Panc1 (cell line): ENCODE data around the gene MAGI2. TPM values are rescaled to one million over a fixed set of nuclear protein-coding genes. Genes with fewer than 3 reads are reported as not detected.

ENCODE experiments used
- ATAC-seq: fragments of 200-7000 bp; cut with Tn5 transposase; 2 replicates; pipeline ENCODE4 v1.9.1; 2020; ENCODE audit warnings: mild to moderate bottlenecking, moderate library complexity
- BruUV-seq: library from RNA; stranded (reverse); fragments of 400-500 nt; replicated peaks from 2 replicates; lab custom pipeline; 2021; lab: Mats Ljungman, UMichigan
- CTCF ChIA-PET: fragments of 300-600 bp; sonication (Branson Sonifier 250); formaldehyde crosslinking; loops from one replicate; lab custom pipeline; 2022; ENCODE audit warnings: antibody characterized with exemption; lab: Charles Lee
- POLR2A ChIA-PET: fragments of 300-600 bp; sonication (Branson Sonifier 250); formaldehyde crosslinking; loops from one replicate; lab custom pipeline; 2022; ENCODE audit warnings: antibody characterized with exemption; lab: Charles Lee
- DNase-seq: peaks from one replicate; pipeline ENCODE4 v3.0.0-alpha.2; 2010; ENCODE audit warnings: low read depth, low spot score
- H3K27ac ChIP-seq: 2 replicates; pipeline ENCODE4 v1.5.1; 2011; ENCODE audit warnings: mild to moderate bottlenecking, low read length, inconsistent platforms
- H3K27me3 ChIP-seq: fragments of 200-500 bp; sonication (Bioruptor generic); 2 replicates; pipeline ENCODE4 v1.6.0; 2014; ENCODE audit warnings: low read length, inconsistent platforms; ENCODE audit not compliant: control insufficient read depth, insufficient read depth
- H3K36me3 ChIP-seq: fragments of 200-500 bp; sonication (Bioruptor generic); 2 replicates; pipeline ENCODE4 v1.5.1; 2014; ENCODE audit warnings: inconsistent platforms, mild to moderate bottlenecking, low read length, moderate library complexity; ENCODE audit not compliant: control insufficient read depth, insufficient read depth
- H3K4me1 ChIP-seq: 2 replicates; pipeline ENCODE4 v1.5.1; 2011; ENCODE audit warnings: inconsistent platforms, mild to moderate bottlenecking, low read length, moderate library complexity; ENCODE audit not compliant: control insufficient read depth, insufficient read depth
- H3K4me3 ChIP-seq, 2 experiments: 2 replicates each; pipeline ENCODE4 v1.5.1; 2011 to 2012; ENCODE audit warnings: low read depth in 2 of 2, low read length in 2 of 2, mild to moderate bottlenecking in 2 of 2, inconsistent platforms in 1 of 2, moderate library complexity in 1 of 2
- H3K9me3 ChIP-seq: fragments of 200-500 bp; sonication (Bioruptor generic); 2 replicates; pipeline ENCODE4 v1.5.1; 2014; ENCODE audit warnings: low read depth, mild to moderate bottlenecking, inconsistent platforms, low read length, moderate library complexity; ENCODE audit not compliant: control insufficient read depth, insufficient read depth
- CTCF ChIP-seq: fragments of 450-650 bp; IDR thresholded peaks from 2 replicates; pipeline ENCODE4 v1.5.1; 2017; ENCODE audit warnings: mild to moderate bottlenecking
- POLR2AphosphoS5 ChIP-seq: IDR thresholded peaks from 2 replicates; pipeline ENCODE4 v1.6.1; 2012; ENCODE audit warnings: mild to moderate bottlenecking, low read depth, low read length, moderate library complexity
- SIN3A ChIP-seq: IDR thresholded peaks from 2 replicates; pipeline ENCODE4 v1.6.1; 2012; ENCODE audit warnings: low read depth, mild to moderate bottlenecking, low read length, moderate library complexity, borderline replicate concordance; ENCODE audit not compliant: insufficient read depth
- TCF7L2 ChIP-seq: IDR thresholded peaks from 2 replicates; pipeline ENCODE4 v1.6.1; 2011; ENCODE audit warnings: mild to moderate bottlenecking, low read depth, low read length, inconsistent platforms
- in situ Hi-C: cut with HindIII; loops from 2 replicates; pipeline ENCODE4 v1.10.0; 2016; ENCODE audit warnings: low sequenced_read_pairs, low pct_unique_long_range_greater_than_20kb
- intact Hi-C: fragments of 100-400 bp; cut with micrococcal nuclease; formaldehyde crosslinking; loops from one replicate; pipeline ENCODE4 v1.10.0; 2022; ENCODE audit not compliant: unreplicated experiment
- total RNA-seq: library from RNA; stranded (reverse); gene quantifications from one replicate; pipeline ENCODE4 v1.2.1, GENCODE V29; 2021; ENCODE audit not compliant: unreplicated experiment
- TF ChIP-seq, protein P1 (sequence below), 2 experiments: IDR thresholded peaks; 2 replicates each; pipeline ENCODE4 v1.6.1; 2011 to 2012; ENCODE audit warnings: low read depth in 2 of 2, control low read depth in 1 of 2, low read length in 1 of 2, mild to moderate bottlenecking in 1 of 2, moderate library complexity in 1 of 2; ENCODE audit not compliant: insufficient read depth in 1 of 2

MAGI2 gene
- total RNA-seq, 1 experiment from 2014 or later, result 5.4 TPM

DNA sequence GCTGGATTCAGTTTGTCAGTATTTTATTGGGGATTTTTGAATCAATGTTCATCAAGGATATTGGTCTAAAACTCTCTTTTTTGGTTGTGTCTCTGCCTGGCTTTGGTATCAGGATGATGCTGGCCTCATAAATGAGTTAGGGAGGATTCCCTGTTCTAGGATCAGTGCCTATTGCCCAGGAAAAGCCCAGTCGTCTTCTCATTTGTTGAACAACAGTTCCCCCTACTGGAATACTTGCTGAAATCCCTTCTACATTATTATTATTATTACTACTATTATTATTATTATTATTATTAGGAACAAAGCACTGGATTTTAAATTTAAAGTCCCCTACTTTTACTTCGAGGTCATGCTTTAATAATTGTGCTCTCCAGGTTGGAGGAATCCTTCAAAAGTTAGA, 528.9 kb downstream of the MAGI2 start:
- POLR2A ChIA-PET, result no interaction called here
- H3K9me3 ChIP-seq, result no peaks in the 10 kb centered on the region
- H3K4me3 ChIP-seq, result no peak overlapping the region
- intact Hi-C loops, result loop anchor here (10.0 kb wide), 1 partner anchor 410 kb away; no protein-coding TSS in a partner anchor
- H3K27ac ChIP-seq, result no peak overlapping the region
- no peaks in the 10 kb centered on the region; the same call in 1 of the 2 replicates for H3K36me3 ChIP-seq
- no peak for DNase-seq
- in situ Hi-C loops, result no loop called here
- no peaks in the 10 kb centered on the region for H3K4me1 ChIP-seq
- no peaks in the 10 kb centered on the region for H3K27me3 ChIP-seq
- no peak for ATAC-seq
- no TSS peak for BruUV-seq
- CTCF ChIA-PET, result no interaction called here
- no peak for TF ChIP-seq SIN3A
- TF ChIP-seq, protein P1, sequence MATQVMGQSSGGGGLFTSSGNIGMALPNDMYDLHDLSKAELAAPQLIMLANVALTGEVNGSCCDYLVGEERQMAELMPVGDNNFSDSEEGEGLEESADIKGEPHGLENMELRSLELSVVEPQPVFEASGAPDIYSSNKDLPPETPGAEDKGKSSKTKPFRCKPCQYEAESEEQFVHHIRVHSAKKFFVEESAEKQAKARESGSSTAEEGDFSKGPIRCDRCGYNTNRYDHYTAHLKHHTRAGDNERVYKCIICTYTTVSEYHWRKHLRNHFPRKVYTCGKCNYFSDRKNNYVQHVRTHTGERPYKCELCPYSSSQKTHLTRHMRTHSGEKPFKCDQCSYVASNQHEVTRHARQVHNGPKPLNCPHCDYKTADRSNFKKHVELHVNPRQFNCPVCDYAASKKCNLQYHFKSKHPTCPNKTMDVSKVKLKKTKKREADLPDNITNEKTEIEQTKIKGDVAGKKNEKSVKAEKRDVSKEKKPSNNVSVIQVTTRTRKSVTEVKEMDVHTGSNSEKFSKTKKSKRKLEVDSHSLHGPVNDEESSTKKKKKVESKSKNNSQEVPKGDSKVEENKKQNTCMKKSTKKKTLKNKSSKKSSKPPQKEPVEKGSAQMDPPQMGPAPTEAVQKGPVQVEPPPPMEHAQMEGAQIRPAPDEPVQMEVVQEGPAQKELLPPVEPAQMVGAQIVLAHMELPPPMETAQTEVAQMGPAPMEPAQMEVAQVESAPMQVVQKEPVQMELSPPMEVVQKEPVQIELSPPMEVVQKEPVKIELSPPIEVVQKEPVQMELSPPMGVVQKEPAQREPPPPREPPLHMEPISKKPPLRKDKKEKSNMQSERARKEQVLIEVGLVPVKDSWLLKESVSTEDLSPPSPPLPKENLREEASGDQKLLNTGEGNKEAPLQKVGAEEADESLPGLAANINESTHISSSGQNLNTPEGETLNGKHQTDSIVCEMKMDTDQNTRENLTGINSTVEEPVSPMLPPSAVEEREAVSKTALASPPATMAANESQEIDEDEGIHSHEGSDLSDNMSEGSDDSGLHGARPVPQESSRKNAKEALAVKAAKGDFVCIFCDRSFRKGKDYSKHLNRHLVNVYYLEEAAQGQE (IDR thresholded peaks at IDR 0.05; ENCODE audit: insufficient read depth in 1 of 2, low read depth in 2 of 2, low read length in 1 of 2), result no peak
- no peak for TF ChIP-seq TCF7L2
- TF ChIP-seq POLR2AphosphoS5, result no peak

DNA sequence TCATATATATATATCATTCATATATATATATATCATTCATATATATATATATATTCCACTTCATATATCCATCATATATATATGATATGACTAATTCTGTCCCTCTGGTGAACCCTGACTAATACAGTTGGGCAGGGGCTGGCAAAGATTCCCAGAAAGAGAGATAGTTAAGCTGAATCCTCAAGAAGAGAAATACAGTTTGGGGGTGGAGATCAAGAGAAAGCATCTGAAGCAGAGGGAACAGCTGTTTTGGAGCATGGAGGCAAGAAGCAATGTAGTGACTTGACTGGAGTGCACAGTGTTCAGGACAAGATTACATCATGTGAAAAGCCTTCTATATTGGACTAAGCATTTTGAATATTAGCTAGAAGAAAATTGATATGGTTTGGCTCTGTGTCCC, 540.7 kb downstream of the MAGI2 start:
- ChIA-PET CTCF (no interaction called here), POLR2A (no interaction called here)
- no TSS peak for BruUV-seq
- H3K27me3 ChIP-seq, result no peaks in the 10 kb centered on the region
- no peaks in the 10 kb centered on the region for H3K4me1 ChIP-seq
- no peaks in the 10 kb centered on the region for H3K36me3 ChIP-seq
- intact Hi-C loops, result no loop called here
- H3K27ac ChIP-seq, result no peak overlapping the region
- H3K4me3 ChIP-seq, result no peak overlapping the region
- in situ Hi-C loops, result no loop called here
- TF ChIP-seq SIN3A, result no peak
- TF ChIP-seq CTCF, result no peak
- no peak for TF ChIP-seq POLR2AphosphoS5
- no peak for TF ChIP-seq TCF7L2
- TF ChIP-seq, protein P1 (IDR thresholded peaks at IDR 0.05; ENCODE audit: insufficient read depth in 1 of 2, low read depth in 2 of 2, low read length in 1 of 2), result no peak
- H3K9me3 ChIP-seq, result no peaks in the 10 kb centered on the region
- DNase-seq, result no peak
- ATAC-seq, result no peak
